NCI-H748 (cell line): ENCODE results near the gene MTCL3.
"Not testable (repeated sequence)": the region's sequence is repeated elsewhere in the genome, so short reads cannot be mapped to it uniquely, and the experiment has no call there.

ENCODE experiments used
- DNase-seq: peaks from one replicate; lab custom pipeline; 2025; ENCODE audit not compliant: unreplicated experiment; lab: John Stamatoyannopoulos, UW

The MTCL3 gene

DNA sequence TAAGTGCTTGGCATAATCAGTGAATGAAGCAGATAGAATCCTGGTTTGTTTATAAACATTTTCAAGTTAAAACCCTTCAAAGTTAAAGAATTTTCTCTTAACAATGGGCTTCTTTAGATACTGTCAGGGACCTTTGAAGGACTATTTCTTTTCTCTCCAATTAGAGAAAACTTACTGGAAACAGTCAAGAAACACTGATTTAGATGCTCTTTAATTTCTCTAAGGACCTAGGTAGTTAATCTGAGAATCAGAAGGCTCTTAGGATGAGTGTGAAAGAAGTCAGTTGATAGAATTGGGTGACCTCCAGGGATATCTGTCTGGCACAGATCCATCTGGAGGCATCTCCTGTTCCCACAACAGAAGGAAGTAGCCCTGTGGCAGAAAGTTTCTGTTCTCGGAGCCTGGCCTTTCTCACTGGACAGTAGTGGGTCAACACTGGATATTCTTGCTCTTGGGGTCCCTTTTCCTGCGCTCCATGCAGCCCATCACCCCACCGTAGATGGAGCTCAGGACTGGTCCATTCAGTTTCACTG is 82.5 kb downstream of the MTCL3 start:
- DNase-seq: no peak

DNA sequence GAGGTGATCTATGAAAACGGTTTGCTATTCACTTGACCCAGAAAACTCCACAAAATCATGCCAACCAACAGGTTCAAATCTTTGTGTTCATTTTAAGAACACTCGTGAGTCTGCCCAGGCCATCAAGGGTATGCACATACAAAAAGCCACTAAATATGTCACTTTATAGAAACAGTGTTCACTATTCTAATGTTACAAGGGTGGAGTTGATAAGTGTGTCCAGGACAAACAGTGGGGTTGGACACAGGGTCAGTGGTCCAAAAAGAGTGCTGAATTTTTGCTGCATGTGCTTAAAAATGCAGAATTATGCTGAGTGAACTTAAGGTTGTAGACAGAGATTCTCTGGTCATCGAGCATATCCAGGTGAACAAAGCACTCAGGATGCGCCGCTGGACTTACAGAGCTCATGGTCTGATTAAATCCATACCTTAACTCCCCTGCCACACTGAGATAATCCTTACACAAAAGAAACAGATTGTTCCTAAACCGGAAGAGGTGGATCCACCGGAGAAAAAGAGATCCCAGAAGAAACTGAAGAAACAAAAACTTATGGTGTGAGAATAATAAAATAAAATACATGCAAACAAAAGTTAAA is 83.4 kb downstream of the MTCL3 start:
- no peak for DNase-seq

DNA sequence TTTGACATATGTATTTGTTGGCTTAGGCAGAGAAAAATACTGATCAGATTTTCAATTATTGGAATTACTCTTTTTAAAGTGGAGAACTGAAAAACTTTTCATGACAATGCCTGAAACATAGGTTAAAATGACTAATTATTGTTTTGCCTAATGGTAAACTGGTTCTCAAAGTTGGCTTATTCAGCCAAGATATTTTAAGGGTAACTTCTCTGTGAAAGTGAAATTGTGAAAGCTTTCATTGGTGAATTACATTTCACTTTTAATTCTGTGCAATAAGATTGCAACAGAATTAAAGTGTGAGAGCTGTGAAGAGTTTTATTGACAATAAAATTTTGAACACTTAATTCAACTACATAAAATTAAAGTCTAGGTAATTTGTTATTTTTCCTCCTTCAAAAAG is 84.5 kb downstream of the MTCL3 start:
- DNase-seq: no peak

DNA sequence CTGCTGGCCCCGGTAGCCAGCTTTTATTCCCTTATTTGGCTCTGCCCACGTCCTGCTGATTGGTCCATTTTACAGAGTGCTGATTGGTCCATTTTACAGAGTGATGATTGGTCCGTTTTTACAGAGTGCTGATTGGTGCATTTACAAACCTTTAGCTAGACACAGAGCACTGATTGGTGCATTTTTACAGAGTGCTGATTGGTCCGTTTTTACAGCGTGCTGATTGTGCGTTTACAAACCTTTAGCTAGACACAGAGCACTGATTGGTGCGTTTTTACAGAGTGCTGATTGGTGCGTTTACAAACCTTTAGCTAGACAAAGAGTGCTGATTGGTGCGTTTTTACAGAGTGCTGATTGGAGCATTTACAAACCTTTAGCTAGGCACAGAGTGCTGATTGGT is 90.6 kb downstream of the MTCL3 start:
- not testable (repeated sequence) for DNase-seq

DNA sequence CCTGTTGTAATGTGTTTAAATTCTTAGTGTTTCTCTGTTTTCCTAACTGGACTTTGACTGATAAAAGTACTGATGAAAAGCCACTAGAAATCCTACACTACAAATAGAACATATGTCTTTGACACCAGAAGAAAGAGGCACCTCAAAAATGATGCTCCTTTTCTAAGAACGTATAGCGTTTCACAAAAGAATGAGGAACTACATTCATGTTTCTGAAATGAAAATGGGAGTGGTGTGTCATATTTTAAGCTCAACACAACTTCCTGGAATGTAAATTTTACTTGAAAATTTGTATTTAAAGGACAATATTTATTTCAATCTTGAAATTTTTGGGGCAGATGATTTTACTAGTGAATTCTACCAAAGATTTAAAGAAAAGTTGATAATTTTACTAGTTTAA is 95.2 kb downstream of the MTCL3 start:
- DNase-seq: no peak
